Superior temporal gyrus (tissue), 1 donor: Measurements from ENCODE around the gene INPP5F.
A peak's percentile ranks its signal among the peaks of the same experiment; 100 is the strongest.

Experiments used
- DNase-seq: peaks from one replicate; pipeline ENCODE4 v3.0.0-alpha.2; 2016; ENCODE audit errors: extremely low spot score

Gene INPP5F

GRCh38 chr10:119817991-119818888 lies 92.4 kb downstream of the INPP5F start:
- DNase-seq: peak; percentile 46

DNA sequence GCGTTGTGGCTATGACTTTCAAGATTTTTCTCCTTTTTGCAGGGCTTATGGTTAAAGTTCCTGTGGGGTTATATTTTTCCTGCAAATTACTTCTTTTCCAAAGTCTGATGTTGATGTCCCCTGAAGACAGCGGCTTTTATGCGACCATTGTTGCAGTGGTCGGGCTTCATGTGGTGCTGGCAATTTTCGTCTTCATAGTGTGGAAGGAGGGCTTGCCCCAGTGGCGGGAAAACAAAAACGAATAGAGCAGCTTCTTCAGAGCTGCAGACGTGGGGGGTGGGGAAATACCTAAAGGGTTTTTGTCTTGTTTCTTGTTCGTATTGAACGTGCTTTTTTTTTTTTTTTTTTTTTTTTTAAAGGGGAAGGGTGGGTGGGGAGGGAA lies 93.0 kb downstream of the INPP5F start:
- DNase-seq: no peak

DNA sequence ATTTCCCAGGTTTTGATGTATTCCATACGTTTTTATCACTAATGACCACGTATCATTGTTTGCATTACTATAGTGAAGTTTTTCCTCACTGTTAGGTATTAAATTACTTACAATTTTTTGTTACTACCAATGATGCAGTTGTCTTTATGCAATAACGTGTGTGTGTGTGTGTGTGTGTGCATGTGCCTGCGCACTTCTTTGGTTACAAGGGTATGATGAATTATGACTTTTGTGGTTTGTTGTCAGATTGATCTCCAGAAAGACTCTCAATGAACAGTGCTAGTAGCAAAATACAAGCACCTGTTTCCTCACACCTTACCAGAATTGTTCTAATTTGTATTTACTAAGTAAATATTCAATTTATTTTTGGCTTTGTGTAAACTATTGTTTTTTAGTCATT lies 95.3 kb downstream of the INPP5F start:
- DNase-seq: no peak

- no peak for DNase-seq
Observed at GRCh38 chr10:119824299-119824698, 98.4 kb downstream of the INPP5F start.

- DNase-seq: no peak
Observed at GRCh38 chr10:119826771-119827170, 100.9 kb downstream of the INPP5F start.

GRCh38 chr10:119827430-119827829 lies 101.6 kb downstream of the INPP5F start:
- no peak for DNase-seq

DNA sequence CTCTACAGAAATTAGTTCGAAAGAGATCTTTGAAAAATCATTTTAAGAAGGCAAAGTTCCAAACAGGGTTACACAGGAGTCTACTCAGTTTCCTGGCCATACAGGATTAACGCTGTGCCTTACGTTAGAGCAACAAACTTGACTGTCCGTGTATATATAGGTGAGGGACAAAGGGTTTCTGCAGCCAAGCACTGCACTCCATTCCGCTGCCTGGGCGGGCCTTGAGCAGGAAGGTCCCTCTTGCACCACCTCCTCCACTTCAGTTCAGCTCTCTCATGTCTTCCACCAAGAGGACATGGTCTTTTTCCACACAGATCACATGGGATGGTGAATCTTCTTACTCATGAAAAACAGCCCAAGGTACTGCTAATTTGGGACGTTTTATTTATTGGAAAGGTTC lies 103.6 kb downstream of the INPP5F start:
- no peak for DNase-seq

DNA sequence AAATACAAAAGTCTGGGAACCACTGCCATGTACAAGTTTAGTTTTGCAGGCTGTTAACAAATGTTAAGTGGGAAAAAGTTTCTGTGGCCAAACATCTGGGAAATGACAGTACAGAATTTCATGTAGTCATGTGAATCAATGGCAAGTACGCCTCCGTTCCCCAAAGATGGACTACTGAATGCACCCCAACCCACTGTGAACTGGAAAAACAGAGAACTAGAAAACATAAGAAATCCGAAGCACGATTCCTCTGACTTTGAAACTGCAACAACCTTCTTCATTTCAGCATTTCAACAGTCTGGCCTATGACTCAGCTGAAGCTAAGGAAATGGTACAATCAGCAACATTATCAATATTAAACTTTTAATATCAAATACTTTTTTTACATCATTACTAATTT lies 105.0 kb downstream of the INPP5F start:
- no peak for DNase-seq

DNA sequence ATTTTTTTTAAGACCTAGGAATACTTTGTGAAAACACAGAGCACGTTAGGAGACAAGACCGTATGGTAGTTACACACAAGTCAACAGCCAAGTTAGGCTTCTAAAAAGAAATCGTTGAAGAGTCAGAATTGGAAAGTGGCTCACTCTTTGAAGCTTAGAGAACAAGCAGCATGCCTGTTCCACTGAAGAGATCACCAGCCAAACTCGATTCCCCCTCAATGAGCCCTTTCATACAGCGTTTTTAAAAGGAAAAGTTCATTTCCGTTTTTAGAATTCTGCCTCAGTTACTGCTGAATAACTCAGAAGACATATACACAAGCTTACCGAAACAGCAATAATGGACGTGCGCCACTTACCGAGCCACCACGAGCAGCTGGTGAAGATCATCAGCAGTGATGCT lies 105.8 kb downstream of the INPP5F start:
- peak; percentile 42 for DNase-seq

GRCh38 chr10:119832951-119833350 lies 107.1 kb downstream of the INPP5F start:
- DNase-seq: no peak

DNA sequence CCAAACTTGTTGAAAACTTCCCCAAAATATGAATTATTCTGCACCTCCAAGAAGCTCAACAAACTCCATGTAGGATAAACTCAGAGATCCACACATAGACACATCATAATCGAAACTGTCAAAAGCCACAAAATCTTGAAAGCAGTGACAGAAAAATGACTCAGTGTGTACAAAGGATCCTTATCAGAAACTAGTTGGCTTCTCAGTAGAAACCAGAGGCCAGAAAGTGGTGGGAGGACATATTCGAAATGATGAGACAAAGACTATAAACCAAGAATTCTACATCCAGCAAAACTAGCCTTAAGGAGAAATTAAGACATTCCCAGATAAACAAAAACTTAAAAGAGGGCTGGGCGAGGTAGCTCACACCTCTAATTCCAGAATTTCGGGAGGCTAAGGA lies 108.3 kb downstream of the INPP5F start:
- DNase-seq: no peak

DNA sequence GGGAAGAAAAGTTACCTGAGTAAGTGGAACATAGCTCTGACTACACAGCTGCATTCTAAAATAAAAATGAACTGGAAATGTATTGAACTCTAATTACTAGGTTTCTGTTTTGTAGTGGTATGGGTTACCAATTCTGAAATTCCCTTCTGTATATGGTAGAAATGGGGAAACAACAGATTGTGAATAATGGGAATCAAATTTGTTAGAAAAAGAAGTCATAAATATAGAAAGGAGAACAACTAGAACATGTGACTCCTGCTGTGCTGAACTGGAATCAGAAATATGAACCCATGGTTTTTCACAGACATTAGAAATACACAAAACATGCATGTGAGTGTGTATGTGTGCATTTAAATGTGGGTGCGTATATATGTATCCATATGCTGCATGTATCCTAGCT lies 119.8 kb downstream of the INPP5F start:
- DNase-seq: no peak

DNA sequence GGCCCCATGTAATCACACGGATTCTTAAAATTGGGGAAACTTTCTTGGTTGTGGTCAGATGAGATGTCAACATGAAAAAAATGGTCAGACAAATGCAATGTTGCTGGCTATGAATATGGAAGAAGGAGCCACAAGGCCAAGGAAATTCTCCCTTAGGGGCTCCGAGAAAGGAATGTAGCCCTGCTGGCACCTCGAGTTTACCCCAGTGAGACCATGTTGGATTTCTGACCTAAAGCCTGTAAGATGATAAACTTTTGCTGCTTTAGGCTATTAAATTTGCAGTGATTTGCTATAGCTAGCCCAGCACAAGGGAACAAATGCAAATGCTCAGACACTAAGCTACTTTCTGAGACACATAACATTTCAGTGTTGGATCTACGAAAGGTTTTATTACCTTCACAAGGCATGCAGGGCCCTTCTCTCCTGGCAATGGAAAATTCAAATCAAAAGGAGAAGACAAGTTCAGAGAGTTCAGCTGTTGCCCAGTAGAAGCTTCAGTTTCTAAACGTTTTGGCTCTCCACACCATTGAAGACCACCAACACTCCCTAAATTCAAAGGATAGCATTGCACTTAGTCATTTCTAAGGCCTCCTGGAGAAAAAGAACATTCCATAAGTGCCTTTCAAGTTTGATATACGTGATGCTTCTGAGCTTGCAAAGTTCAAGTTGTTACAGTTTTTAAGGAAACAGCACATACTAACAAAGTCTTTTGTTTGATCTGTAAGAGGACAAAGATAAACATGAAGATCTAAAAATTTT lies 123.4 kb downstream of the INPP5F start:
- DNase-seq: no peak

- no peak for DNase-seq
Observed at GRCh38 chr10:119849944-119850343, 124.1 kb downstream of the INPP5F start.

DNA sequence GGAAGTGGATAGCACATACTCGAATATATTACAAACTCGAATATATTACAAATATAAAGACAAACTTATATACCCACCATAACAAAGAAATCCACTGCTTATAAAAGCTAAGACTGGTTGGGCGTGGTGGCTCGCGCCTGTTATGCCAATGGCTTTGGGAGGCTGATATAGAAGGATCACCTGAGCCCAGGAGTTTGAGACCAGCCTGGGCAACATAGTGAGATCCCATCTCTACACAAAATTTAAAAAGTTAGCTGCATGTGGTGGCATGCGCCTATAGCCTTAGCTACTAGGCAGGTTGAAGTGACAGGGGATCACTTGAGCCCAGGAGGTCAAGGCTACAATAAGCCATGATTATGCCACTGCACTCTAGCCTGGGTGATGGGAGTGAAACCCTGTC lies 126.4 kb downstream of the INPP5F start:
- DNase-seq: no peak

GRCh38 chr10:119852822-119853221 lies 127.0 kb downstream of the INPP5F start:
- no peak for DNase-seq

- no peak for DNase-seq
Observed at GRCh38 chr10:119853574-119853973, 127.7 kb downstream of the INPP5F start.

GRCh38 chr10:119858063-119858462 lies 132.2 kb downstream of the INPP5F start:
- no peak for DNase-seq

- DNase-seq: peak; percentile 84
Observed at GRCh38 chr10:119859420-119860258, 133.8 kb downstream of the INPP5F start.

DNA sequence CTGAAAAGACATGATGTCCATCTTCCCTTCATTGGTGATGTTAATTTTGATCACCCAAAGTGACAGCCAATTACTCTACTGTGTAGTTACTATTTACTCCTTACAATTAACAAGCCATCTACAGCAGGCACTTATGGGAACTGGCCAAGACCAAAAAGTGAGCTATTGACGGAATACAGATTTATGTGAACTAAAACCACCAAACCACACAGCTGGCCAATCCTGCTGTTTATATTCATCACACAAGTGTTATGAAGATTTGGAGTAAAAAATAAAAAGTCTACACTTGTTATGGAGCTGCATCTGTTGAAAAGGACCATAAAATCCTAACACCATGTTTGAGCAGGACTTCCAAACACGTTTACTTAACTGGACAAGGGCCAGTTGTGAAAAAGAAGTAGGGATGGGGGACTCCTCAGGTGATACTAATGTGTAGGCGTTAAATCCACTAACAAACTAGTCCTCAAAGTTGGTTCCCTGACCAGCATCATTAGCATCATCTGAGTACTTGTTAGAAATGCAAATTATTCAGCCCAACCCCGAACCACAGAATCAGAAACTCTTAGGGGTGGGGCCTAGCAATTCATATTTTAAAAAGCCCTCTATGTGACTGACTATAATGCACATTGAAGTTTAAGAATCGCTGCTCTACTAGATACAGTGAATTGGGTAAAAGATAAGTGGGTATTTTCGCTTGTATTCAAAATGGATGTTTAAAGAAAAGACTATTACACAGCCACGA lies 135.2 kb downstream of the INPP5F start:
- no peak for DNase-seq

GRCh38 chr10:119862524-119862923 lies 136.7 kb downstream of the INPP5F start:
- no peak for DNase-seq
